Caco-2 (cell line): Measurements from ENCODE around the gene MREG. TPM values are rescaled to one million over a fixed set of nuclear protein-coding genes. Genes with fewer than 3 reads are reported as not detected.

ENCODE experiments used
- BruUV-seq: library from RNA; stranded (reverse); fragments of 400-500 nt; replicated peaks from 2 replicates; lab custom pipeline; 2021; lab: Mats Ljungman, UMichigan
- CTCF ChIA-PET: fragments of 300-600 bp; sonication (Branson Sonifier 250); formaldehyde crosslinking; loops from one replicate; lab custom pipeline; 2022; ENCODE audit warnings: antibody characterized with exemption; lab: Charles Lee
- POLR2A ChIA-PET: fragments of 300-600 bp; sonication (Branson Sonifier 250); formaldehyde crosslinking; loops from one replicate; lab custom pipeline; 2022; ENCODE audit warnings: antibody characterized with exemption; lab: Charles Lee
- DNase-seq, 2 experiments: peaks; one replicate each; pipeline versions ENCODE4 v3.0.0 to v3.0.0-alpha.2; 2020 to 2022
- H3K27me3 ChIP-seq: replicated peaks from 2 replicates; pipeline ENCODE4 v1.6.0; 2011; ENCODE audit warnings: low read length; ENCODE audit not compliant: control insufficient read depth, insufficient read depth
- H3K36me3 ChIP-seq: 2 replicates; pipeline ENCODE4 v1.5.1; 2011; ENCODE audit warnings: low read length; ENCODE audit not compliant: control insufficient read depth, insufficient read depth
- H3K4me1 ChIP-seq: fragments of 250-450 bp; sonication (Bioruptor Pico); 2 replicates; pipeline ENCODE4 v1.5.1; 2020; ENCODE audit warnings: mild to moderate bottlenecking
- H3K4me3 ChIP-seq: 2 replicates; pipeline ENCODE4 v1.5.1; 2011; ENCODE audit warnings: low read depth, mild to moderate bottlenecking, control low read depth, low read length
- H3K9me3 ChIP-seq: fragments of 250-450 bp; sonication (Bioruptor Pico); 2 replicates; pipeline ENCODE4 v1.5.1; 2020; ENCODE audit warnings: mild to moderate bottlenecking, moderate library complexity
- H3K27ac Mint-ChIP-seq: one replicate; pipeline ENCODE4 v1.8.0; 2022; ENCODE audit warnings: mixed read lengths; ENCODE audit not compliant: unreplicated experiment
- H3K27me3 Mint-ChIP-seq: one replicate; pipeline ENCODE4 v1.8.0; 2022; ENCODE audit warnings: mixed read lengths; ENCODE audit not compliant: insufficient read depth, unreplicated experiment
- H3K36me3 Mint-ChIP-seq: one replicate; pipeline ENCODE4 v1.8.0; 2022; ENCODE audit warnings: mild to moderate bottlenecking, mixed read lengths; ENCODE audit not compliant: insufficient read depth, unreplicated experiment
- H3K4me1 Mint-ChIP-seq: one replicate; pipeline ENCODE4 v1.8.0; 2022; ENCODE audit warnings: low read depth, mixed read lengths; ENCODE audit not compliant: unreplicated experiment
- H3K4me3 Mint-ChIP-seq: one replicate; pipeline ENCODE4 v1.8.0; 2022; ENCODE audit warnings: mild to moderate bottlenecking, moderate library complexity, mixed read lengths; ENCODE audit not compliant: unreplicated experiment
- H3K9me3 Mint-ChIP-seq: one replicate; pipeline ENCODE4 v1.8.0; 2022; ENCODE audit warnings: mixed read lengths; ENCODE audit not compliant: unreplicated experiment
- intact Hi-C: fragments of 100-400 bp; cut with micrococcal nuclease; formaldehyde crosslinking; loops from one replicate; pipeline ENCODE4 v1.10.0; 2022; ENCODE audit not compliant: unreplicated experiment
- total RNA-seq: library from RNA; stranded (reverse); gene quantifications from 2 replicates; pipeline ENCODE4 v1.2.3, GENCODE V29; 2022
- TF ChIP-seq, protein P1 (sequence below), 2 experiments: fragments of 200-600 bp in 1 of 2; IDR thresholded peaks; 1 replicate in 1 of 2; 2 replicates in 1 of 2; pipeline versions ENCODE4 v1.5.1 to v1.8.0; 2011 to 2022; ENCODE audit warnings: antibody characterized with exemption in 1 of 2, control low read depth in 1 of 2, inconsistent platforms in 1 of 2, low read depth in 1 of 2, low read length in 1 of 2, mild to moderate bottlenecking in 1 of 2, moderate library complexity in 1 of 2; ENCODE audit not compliant: insufficient read depth in 1 of 2, severe bottlenecking in 1 of 2, unreplicated experiment in 1 of 2

Gene MREG
- total RNA-seq, 1 experiment from 2014 or later: 43.8 TPM

DNA sequence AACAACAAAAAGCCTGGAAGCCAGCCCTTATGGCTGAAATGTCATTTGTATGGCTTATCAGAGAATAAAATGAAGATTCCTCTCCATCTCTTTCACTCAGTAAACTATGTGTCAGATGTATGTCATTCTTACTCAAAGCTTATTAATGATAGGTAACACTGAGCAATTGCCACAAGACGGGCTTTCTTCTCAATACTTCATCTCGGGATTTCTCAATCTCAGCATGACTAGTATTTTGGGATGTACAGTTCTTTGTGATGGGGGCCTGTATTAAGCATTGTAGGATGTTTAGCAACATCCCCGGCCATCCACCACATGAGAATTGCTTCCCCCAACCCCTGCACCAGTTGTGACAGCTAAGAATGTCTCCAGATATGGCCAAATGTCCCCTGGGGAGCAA is 80.2 kb downstream of the MREG start:
- Histone ChIP-seq H3K27me3 (no peaks in the 10 kb centered on the region), H3K4me3 (no peak overlapping the region), H3K9me3 (no peaks in the 10 kb centered on the region), H3K4me1 (peaks cover 27% of the 10 kb centered on the region), H3K36me3 (no peaks in the 10 kb centered on the region)
- ChIA-PET POLR2A (no interaction called here), CTCF (no interaction called here)
- intact Hi-C loops: loop anchor here (5.0 kb wide), 1 partner anchor 661 kb away; no protein-coding TSS in a partner anchor
- Mint-ChIP-seq H3K36me3 (peaks cover 24% of the 10 kb centered on the region), H3K9me3 (peaks cover 10% of the 10 kb centered on the region), H3K27me3 (no peaks in the 10 kb centered on the region), H3K4me1 (peaks cover 20% of the 10 kb centered on the region), H3K4me3 (no peak overlapping the region), H3K27ac (no peak overlapping the region)
- no peak for DNase-seq
- TF ChIP-seq, protein P1, sequence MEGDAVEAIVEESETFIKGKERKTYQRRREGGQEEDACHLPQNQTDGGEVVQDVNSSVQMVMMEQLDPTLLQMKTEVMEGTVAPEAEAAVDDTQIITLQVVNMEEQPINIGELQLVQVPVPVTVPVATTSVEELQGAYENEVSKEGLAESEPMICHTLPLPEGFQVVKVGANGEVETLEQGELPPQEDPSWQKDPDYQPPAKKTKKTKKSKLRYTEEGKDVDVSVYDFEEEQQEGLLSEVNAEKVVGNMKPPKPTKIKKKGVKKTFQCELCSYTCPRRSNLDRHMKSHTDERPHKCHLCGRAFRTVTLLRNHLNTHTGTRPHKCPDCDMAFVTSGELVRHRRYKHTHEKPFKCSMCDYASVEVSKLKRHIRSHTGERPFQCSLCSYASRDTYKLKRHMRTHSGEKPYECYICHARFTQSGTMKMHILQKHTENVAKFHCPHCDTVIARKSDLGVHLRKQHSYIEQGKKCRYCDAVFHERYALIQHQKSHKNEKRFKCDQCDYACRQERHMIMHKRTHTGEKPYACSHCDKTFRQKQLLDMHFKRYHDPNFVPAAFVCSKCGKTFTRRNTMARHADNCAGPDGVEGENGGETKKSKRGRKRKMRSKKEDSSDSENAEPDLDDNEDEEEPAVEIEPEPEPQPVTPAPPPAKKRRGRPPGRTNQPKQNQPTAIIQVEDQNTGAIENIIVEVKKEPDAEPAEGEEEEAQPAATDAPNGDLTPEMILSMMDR (IDR thresholded peaks at IDR 0.05; ENCODE audit: insufficient read depth in 1 of 2, low read depth in 1 of 2, low read length in 1 of 2, severe bottlenecking in 1 of 2, unreplicated experiment in 1 of 2): no peak
- BruUV-seq: no TSS peak

DNA sequence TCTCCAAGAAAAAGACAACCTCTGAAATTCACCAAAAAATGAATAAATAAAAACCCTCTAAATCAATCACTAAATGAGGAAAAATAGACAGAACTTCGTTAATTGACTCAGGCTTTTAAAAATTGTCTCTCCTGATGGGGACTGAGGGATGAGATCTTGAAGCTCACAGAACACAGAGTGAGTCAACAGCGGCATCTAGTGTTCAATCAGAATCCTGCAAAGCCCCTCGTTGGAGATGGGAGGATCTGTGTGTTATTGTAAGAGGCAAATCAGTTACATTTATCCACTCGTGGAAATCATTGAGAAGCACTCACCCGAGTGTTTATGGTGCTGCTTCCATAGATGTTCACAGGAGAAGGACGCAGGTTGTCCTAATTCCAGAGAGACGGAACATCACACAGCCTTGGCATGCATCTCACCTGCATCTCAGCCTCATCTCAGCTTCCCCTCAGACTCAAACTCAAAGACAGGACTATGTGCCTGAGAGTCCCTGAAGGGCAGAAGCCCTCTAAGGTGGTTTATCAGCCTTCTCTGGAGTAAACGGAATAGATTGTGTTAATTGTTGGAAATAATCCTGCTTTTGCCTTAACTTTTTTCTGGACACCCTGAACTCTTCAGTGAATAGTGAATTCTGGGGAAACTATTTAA is 82.0 kb downstream of the MREG start:
- CTCF ChIA-PET: interaction anchor here (0.6 to 1.8 kb wide), 10 partner anchors 11 to 970 kb away, joined by 3 to 7 read pairs (median 3); partner anchors contain the start of genes PECR and TMEM169

More for the DNA sequence above, 82.0 kb downstream of the MREG start:
- Mint-ChIP-seq H3K9me3 (peaks cover 10% of the 10 kb centered on the region), H3K27me3 (no peaks in the 10 kb centered on the region), H3K27ac (peak overlapping the region; percentile 82), H3K4me1 (peaks cover 26% of the 10 kb centered on the region), H3K36me3 (peaks cover 24% of the 10 kb centered on the region), H3K4me3 (peak overlapping the region; percentile 13)
- Histone ChIP-seq H3K36me3 (no peaks in the 10 kb centered on the region), H3K4me1 (peaks cover 27% of the 10 kb centered on the region), H3K27me3 (no peaks in the 10 kb centered on the region), H3K9me3 (no peaks in the 10 kb centered on the region), H3K4me3 (no peak overlapping the region)
- BruUV-seq: no TSS peak
- peak; percentile 70 to 81 for DNase-seq
- TF ChIP-seq, protein P1 (IDR thresholded peaks at IDR 0.05; ENCODE audit: insufficient read depth in 1 of 2, low read depth in 1 of 2, low read length in 1 of 2, severe bottlenecking in 1 of 2, unreplicated experiment in 1 of 2): peak; percentile 92 to 93
- POLR2A ChIA-PET: no interaction called here
- intact Hi-C loops: loop anchor here (1.0 to 5.0 kb wide), 5 partner anchors 137 to 971 kb away; no protein-coding TSS in a partner anchor
